WI38 (cell line): ENCODE measurements around the gene CD36.

Source experiments
- H3K4me3 ChIP-seq: 2 replicates; pipeline ENCODE4 v1.5.1; 2011; ENCODE audit warnings: low read depth, mild to moderate bottlenecking, control low read depth, low read length
- CTCF ChIP-seq: IDR thresholded peaks from 2 replicates; pipeline ENCODE4 v1.5.1; 2012; ENCODE audit warnings: low read depth, mild to moderate bottlenecking, control low read depth, low read length

The CD36 gene

DNA sequence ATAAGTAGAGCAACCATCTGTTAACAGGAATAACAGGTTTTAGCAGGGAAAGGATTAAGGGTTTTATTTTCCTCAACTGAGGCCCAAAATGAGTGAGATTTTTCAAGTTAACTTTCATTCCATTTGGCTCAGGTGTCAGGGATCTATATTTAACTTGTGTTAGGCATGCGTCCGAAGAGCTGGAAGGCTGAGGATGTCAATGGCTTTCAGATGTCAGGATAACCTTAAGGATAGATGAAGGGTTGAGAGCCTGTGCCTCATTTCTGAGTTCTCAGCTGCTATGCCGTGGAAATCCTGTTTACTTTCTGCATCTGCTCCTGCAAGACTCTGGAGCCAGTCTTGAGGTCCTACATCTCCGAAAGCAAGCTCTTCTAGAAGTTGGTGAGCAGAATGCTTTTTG is 36.4 kb upstream of the CD36 start:
- no peak overlapping the region for H3K4me3 ChIP-seq
- TF ChIP-seq CTCF = no peak

GRCh38 chr7:80603940-80604339 is 34.5 kb upstream of the CD36 start:
- TF ChIP-seq CTCF = no peak
- no peak overlapping the region for H3K4me3 ChIP-seq

DNA sequence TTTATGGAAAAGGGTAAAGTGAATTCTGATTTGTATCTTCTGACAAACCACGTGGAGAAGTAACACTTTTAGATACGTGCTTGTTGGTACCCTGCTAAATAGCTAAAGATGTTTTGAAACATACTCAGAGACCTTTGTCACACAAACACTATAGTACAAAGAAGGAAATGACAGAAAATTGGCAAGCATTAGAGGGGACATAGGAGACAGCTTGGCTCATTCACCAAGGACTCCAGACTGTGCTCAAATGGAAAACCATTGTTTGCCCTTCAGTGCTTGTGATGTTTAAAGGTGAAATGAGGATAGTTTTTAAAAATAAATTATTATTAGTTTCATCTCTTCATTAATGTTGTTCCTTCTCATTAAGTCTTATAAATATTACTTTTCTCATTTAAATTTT is 34.0 kb upstream of the CD36 start:
- H3K4me3 ChIP-seq = no peak overlapping the region
- no peak for TF ChIP-seq CTCF

GRCh38 chr7:80607136-80607535 is 31.3 kb upstream of the CD36 start:
- no peak overlapping the region for H3K4me3 ChIP-seq
- TF ChIP-seq CTCF = no peak

DNA sequence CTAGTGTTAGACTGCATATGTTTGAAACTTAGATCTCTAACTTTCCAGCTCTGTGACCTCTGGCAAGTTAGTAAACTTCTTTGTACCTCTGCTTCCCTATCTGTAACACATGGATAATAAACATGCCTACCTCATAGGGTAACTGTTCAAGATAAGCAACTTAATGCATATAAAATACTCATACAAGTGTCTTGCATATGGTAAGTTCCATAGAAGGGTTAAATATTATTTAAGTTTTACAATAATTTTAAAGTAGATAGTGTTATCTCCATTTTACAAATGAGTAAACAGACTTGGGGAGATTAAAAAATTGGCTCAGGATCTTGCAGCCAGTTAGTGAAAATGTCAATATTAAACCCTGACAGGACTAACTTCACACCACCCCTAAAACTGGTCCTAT is 30.1 kb upstream of the CD36 start:
- TF ChIP-seq CTCF = no peak
- no peak overlapping the region for H3K4me3 ChIP-seq

DNA sequence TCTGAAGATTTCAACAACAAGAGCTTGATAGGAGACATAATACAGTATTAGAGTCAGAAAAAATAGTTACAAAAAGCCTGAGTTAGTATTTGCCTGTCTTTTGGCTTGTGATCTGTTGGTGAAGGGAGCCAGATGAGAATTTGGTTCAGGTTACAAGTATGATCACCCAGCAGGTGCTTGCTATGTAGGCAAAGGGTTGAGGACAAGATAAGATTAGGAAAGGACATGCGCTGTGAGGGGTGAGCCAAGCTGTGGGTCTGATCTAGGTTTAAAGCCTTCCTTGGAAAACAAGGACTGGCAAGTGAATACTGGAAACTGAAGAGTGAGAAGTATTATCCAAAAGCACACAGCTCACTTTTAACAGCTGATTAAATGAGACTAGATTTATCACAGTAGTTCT is 28.7 kb upstream of the CD36 start:
- TF ChIP-seq CTCF = no peak
- H3K4me3 ChIP-seq = no peak overlapping the region

DNA sequence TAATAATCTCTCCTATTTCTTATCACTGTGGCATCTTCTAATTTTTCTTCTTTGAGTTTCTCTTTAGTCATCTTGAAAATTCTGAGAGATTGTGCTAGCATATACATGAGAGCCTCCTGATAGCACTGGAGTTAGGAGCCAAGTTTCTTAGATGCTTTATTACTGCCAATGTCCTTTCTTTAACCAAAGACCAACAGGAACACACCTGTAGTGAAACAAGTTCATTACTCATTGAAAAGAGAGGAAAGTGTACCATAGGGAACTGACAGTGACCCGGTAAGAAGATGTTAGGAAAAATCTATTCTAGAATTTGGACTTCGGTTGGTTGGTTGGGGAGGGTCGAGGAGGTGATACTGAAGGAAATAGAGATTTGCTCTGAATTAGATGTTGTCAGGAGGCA is 27.1 kb upstream of the CD36 start:
- no peak for TF ChIP-seq CTCF
- no peak overlapping the region for H3K4me3 ChIP-seq
